Hepatocyte (in vitro differentiated cells): ENCODE measurements around the gene MYOZ1. TPM values are rescaled to one million over a fixed set of nuclear protein-coding genes. Genes with fewer than 3 reads are reported as not detected.

ENCODE experiments used
- DNase-seq: peaks from one replicate; pipeline ENCODE4 v3.0.0-alpha.2; 2016; ENCODE audit warnings: low spot score
- H2AFZ ChIP-seq: fragments of 200-600 bp; sonication (generic); 2 replicates; pipeline ENCODE4 v1.6.0; 2016; ENCODE audit warnings: antibody characterized with exemption, mild to moderate bottlenecking
- H3K27ac ChIP-seq: fragments of 200-600 bp; sonication (generic); 2 replicates; pipeline ENCODE4 v1.5.1; 2016; ENCODE audit warnings: mild to moderate bottlenecking
- H3K27me3 ChIP-seq: fragments of 200-600 bp; sonication (generic); 2 replicates; pipeline ENCODE4 v1.6.1; 2016
- H3K36me3 ChIP-seq: fragments of 200-600 bp; sonication (generic); replicated peaks from 2 replicates; pipeline ENCODE4 v1.5.1; 2016; ENCODE audit warnings: low read depth; ENCODE audit not compliant: insufficient read depth
- H3K4me1 ChIP-seq: fragments of 200-600 bp; sonication (generic); 2 replicates; pipeline ENCODE4 v1.5.1; 2016; ENCODE audit warnings: mild to moderate bottlenecking, moderate library complexity; ENCODE audit not compliant: insufficient read depth
- H3K4me2 ChIP-seq: fragments of 200-600 bp; sonication (generic); 2 replicates; pipeline ENCODE4 v1.6.0; 2016
- H3K4me3 ChIP-seq: fragments of 200-600 bp; sonication (generic); 2 replicates; pipeline ENCODE4 v1.5.1; 2016; ENCODE audit warnings: mild to moderate bottlenecking
- H3K79me2 ChIP-seq: fragments of 200-600 bp; sonication (generic); 2 replicates; pipeline ENCODE4 v1.6.0; 2017; ENCODE audit warnings: mild to moderate bottlenecking
- H3K9me2 ChIP-seq: fragments of 200-600 bp; sonication (generic); replicated peaks from 2 replicates; pipeline ENCODE4 v1.6.0; 2017; ENCODE audit warnings: mild to moderate bottlenecking; ENCODE audit not compliant: insufficient read depth
- H3K9me3 ChIP-seq: fragments of 200-600 bp; sonication (generic); 2 replicates; pipeline ENCODE4 v1.5.1; 2016; ENCODE audit warnings: low read depth, mild to moderate bottlenecking
- H4K20me1 ChIP-seq: fragments of 200-600 bp; sonication (generic); 2 replicates; pipeline ENCODE4 v1.6.0; 2016; ENCODE audit warnings: mild to moderate bottlenecking; ENCODE audit not compliant: insufficient read depth, poor library complexity, severe bottlenecking
- CTCF ChIP-seq: fragments of 200-600 bp; sonication (generic); IDR thresholded peaks from 2 replicates; pipeline ENCODE4 v1.5.1; 2016; ENCODE audit warnings: antibody characterized with exemption, mild to moderate bottlenecking; ENCODE audit not compliant: poor library complexity
- EZH2 ChIP-seq: fragments of 200-600 bp; sonication (generic); IDR thresholded peaks from 2 replicates; pipeline ENCODE4 v1.6.1; 2016; ENCODE audit warnings: antibody characterized with exemption, mild to moderate bottlenecking, borderline replicate concordance
- EZH2phosphoT487 ChIP-seq: fragments of 200-600 bp; sonication (generic); IDR thresholded peaks from one replicate; pipeline ENCODE4 v1.6.1; 2018; ENCODE audit warnings: antibody characterized with exemption, mild to moderate bottlenecking, low read depth, moderate library complexity; ENCODE audit not compliant: unreplicated experiment, severe bottlenecking
- WGBS: methylation state at CpG from one replicate; pipeline ENCODE4 v1.1.6; 2016; ENCODE audit warnings: low lambda C conversion rate; ENCODE audit errors: missing lambda C conversion rate; 5-methylcytosine and 5-hydroxymethylcytosine counted together
- polyA plus RNA-seq: library from polyadenylated mRNA; unstranded; fragments of >200 nt; fragmentation: Nextera tagmentation; extraction: Ambion mirVana; gene quantifications from 2 replicates; pipeline ENCODE4 v1.2.1, GENCODE V29; 2016
- total RNA-seq: library from RNA; depleted of rRNA; stranded (reverse); fragments of >200 nt; gene quantifications from 2 replicates; pipeline ENCODE4 v1.2.3, GENCODE V29; 2014

MYOZ1 gene
- total and polyA plus RNA-seq, 2 experiments from 2014 or later, result 0.44 to 0.50 TPM

- Histone ChIP-seq H3K9me2 (no peaks in the 10 kb centered on the region), H3K4me2 (no peak overlapping the region), H3K79me2 (peaks cover 34% of the 10 kb centered on the region), H3K27me3 (no peaks in the 10 kb centered on the region), H3K36me3 (no peaks in the 10 kb centered on the region), H4K20me1 (no peaks in the 10 kb centered on the region), H3K4me1 (peaks cover 3% of the 10 kb centered on the region), H3K4me3 (no peak overlapping the region), H2AFZ (no peak overlapping the region), H3K27ac (no peak overlapping the region), H3K9me3 (no peaks in the 10 kb centered on the region)
- WGBS, result 95% methylated on average over 6 of the region's 6 CpGs
- no peak for TF ChIP-seq EZH2
- TF ChIP-seq CTCF, result no peak
- no peak for TF ChIP-seq EZH2phosphoT487
- DNase-seq, result no peak
These were observed 14.0 kb downstream of the MYOZ1 start for GRCh38 chr10:73627300-73627699.

GRCh38 chr10:73625884-73626752, 15.2 kb downstream of the MYOZ1 start:
- DNase-seq, result peak; percentile 98
- peak overlapping the region; percentile 81 for H2AFZ ChIP-seq

GRCh38 chr10:73625004-73625883, 16.0 kb downstream of the MYOZ1 start:
- no peak for TF ChIP-seq EZH2
- DNase-seq, result peak; percentile 50
- no peaks in the 10 kb centered on the region for H3K9me2 ChIP-seq
- H3K27me3 ChIP-seq, result no peaks in the 10 kb centered on the region
- peak overlapping the region; percentile 51 for H3K4me3 ChIP-seq
- H4K20me1 ChIP-seq, result no peaks in the 10 kb centered on the region
- no peaks in the 10 kb centered on the region for H3K9me3 ChIP-seq
- 1% methylated on average over 36 of the region's 46 CpGs for WGBS
- H3K27ac ChIP-seq, result peak overlapping the region; percentile 78
- H3K79me2 ChIP-seq, result peaks cover 42% of the 10 kb centered on the region
- H3K36me3 ChIP-seq, result no peaks in the 10 kb centered on the region
- peak overlapping the region; percentile 81 for H2AFZ ChIP-seq
- H3K4me1 ChIP-seq, result peaks cover 3% of the 10 kb centered on the region
- peak overlapping the region; percentile 66 for H3K4me2 ChIP-seq

More at GRCh38 chr10:73625884-73626752, 15.2 kb downstream of the MYOZ1 start:
- Histone ChIP-seq H3K4me2 (peak overlapping the region; percentile 77), H3K36me3 (no peaks in the 10 kb centered on the region), H3K4me1 (peaks cover 3% of the 10 kb centered on the region), H3K4me3 (peak overlapping the region; percentile 51), H3K27me3 (no peaks in the 10 kb centered on the region), H3K9me2 (no peaks in the 10 kb centered on the region), H3K9me3 (no peaks in the 10 kb centered on the region), H4K20me1 (no peaks in the 10 kb centered on the region), H3K27ac (peak overlapping the region; percentile 90), H3K79me2 (peaks cover 42% of the 10 kb centered on the region)
- TF ChIP-seq EZH2 (no peak), EZH2phosphoT487 (no peak), CTCF (no peak)
- 5% methylated on average over 37 of the region's 42 CpGs for WGBS
